Stimulated activated CD8-positive, alpha-beta memory T cell treated with anti-CD3 and anti-CD28 coated beads, Interleukin-15, amount 100 ng/mL, for 4 hours (primary cell): Measurements from ENCODE around the gene EFNA1.
A peak's percentile ranks its signal among the peaks of the same experiment; 100 is the strongest.

Experiments
- DNase-seq, 2 donors: peaks; one replicate each; pipeline ENCODE4 v3.0.0-alpha.2; 2020; ENCODE audit warnings: low read depth in 2 of 2

Gene EFNA1

DNA sequence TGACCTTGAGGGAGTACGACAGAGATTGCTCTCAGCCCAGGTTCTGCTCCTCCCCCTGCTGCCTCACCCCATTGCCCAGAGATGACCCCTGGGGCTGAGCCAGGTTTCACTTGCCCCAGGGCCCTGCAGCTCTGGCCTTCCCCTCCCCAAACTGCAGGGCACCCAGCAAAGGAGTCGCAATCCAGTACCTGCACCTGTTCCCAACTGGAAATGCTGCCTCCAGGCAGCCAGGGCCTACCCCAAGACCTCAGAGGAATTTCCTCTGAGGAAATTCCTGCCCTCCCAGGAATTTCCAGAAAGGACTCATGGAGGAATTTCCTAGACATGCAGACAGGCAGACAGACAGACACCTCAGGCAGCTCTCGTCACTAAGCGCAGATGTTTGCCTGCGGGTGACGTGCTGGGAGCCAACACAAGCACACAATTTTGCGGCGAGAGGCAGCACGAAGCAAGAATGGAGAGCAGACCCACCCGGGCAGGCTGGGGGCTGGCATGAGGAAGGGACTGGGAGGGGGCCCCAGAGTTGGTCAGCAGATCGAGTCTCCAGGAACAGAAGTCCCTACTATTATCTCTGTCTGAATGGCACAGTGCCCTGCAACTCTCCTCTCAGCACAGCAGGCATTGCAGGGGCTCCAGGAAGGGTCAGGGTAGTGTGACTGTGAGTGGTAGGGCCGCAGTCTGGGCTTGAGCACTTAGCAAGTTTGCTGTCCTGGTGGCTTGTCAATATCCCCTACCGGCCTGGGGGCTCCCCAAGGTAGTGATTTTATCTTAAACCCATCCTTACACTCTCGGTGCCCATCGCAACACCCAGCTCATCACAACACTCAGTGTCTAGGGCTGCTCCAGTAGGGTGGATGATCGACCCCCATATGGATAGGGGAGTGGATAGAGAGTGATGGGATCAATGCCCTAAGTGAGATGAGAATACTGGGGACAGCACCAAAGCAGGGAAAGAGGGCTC, 2.9 kb upstream of the EFNA1 start:
- no peak for DNase-seq

DNA sequence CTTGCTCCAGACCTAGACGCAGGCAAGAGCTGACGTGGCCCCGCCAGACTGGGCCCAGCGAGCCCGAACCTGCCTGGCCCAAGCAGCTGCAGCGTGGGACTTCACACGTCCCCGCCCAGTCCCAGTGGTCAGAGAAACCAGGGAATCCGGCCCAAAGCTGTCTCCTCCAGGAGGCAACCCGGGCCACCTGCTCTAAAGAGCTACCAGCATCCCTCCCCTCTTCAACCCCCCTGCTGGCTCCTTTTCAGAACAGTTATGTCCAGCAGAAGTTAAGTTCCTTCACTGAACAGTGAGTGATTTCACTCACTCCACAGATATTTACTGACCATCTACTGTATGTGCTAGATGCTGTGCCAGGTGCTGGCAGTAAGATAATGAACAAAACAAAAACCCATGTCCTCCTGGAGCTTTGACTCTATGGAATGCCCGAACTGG, 2.1 kb upstream of the EFNA1 start:
- no peak for DNase-seq

DNA sequence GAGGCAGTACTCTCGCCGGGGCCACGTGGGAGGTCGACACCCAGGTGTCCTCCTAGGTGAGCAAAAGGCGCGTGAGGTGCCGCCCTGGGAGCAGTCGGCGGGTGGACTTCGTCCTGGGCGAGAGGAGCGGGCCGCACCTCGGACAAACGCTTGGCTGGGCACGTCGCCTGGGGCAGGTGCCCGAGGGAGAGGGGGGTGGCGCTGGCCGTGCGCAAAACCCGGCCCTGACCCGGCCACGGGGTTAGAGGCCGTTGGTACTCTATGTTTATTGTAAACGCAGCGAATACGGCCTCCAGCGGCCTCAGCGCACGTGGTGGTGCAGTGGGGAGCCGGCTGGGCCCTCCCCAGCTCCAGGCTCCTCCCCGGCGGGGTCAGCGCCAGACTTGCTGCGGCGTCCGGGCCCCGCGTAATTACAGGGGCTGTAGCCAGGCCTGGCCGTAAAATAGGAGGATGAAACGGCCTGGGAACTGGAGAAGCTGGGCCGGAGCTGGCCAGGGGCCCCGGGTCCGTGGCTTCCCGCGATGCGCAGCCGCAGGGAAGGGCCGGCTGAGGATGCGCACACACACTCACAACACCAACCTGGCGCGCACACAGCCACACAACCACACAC, 1.6 kb upstream of the EFNA1 start:
- DNase-seq = no peak

GRCh38 chr1:155126556-155127104, 1.0 kb upstream of the EFNA1 start:
- DNase-seq = no peak

- no peak for DNase-seq
Observed at GRCh38 chr1:155127967-155128754, 485 bp downstream of the EFNA1 start.

DNA sequence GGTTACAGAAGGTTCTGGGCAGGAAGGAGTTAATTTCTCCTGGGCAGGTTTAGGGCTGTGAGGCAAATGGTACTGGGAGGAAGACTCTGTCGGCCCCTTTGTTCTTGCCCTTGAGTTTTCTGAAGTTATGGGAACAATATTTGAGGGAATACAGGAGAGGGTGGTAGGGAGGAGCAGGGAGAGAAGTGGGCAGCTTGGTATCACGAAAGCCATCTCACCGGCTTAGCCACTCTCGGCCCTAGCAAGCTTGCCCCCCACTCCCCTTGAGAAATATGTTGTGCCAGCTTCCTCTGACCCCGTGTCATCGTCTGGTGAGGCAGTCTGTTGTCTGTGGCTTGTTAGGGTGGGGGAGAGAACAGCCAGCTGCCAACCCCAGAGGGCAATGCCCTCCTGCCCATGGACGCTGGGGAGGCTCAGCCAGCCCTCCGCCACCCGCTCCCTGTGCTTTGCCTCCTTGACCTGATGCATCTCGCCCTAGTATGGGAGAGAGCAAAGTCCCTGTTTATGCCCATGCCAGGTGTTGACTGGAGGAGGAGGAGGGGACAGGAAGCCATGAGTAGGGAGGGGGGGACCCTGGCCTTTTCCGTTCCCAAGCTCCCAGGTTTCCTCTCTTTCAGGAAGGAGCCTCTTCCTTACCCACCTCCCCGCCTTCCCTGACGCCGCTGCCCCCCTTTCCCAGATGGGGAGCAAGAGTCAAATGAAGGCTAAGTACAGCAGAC, 1.2 kb downstream of the EFNA1 start:
- no peak for DNase-seq

DNA sequence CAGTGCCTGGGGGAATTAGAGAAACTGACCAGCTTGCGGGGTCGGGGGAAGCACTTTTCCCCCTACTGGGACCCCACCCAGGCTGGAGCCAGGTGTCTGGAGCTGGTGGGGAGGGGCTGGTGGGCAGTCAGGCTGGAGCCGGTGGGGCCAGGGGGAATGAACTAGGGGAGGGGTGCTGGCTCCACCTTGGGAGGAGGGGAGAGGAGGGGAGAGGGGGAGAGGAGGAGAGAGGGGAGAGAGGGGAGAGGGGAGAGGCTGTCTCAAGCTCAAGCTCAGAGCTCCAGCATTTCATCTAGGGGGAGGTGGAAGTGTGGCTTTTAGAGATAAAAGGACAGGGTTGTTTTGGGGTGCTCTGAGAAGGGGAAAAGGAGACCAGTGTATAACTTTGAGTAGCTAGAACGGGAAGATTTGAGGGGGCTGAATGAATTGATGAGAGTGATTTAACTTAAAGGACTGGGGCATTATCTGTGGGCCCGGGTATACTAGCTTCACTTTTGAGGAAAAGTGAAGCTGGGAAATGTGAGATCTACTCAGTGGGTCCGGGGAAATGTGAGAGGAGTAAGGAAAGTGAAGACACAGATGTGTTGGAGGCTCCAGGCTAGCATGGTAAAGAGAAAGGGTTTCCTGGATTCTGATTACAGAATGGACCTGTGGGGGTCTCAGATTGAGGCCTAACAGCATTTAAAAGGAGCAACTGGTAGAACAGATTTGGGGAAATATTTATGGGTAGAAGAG, 2.8 kb downstream of the EFNA1 start:
- no peak for DNase-seq

DNA sequence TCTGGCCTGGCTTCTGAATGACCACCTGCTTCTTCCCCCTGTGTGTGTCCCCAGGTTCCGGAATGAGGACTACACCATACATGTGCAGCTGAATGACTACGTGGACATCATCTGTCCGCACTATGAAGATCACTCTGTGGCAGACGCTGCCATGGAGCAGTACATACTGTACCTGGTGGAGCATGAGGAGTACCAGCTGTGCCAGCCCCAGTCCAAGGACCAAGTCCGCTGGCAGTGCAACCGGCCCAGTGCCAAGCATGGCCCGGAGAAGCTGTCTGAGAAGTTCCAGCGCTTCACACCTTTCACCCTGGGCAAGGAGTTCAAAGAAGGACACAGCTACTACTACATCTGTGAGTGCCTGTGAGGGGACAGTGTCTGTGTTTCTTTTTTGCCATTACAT, 3.6 kb downstream of the EFNA1 start:
- DNase-seq = no peak

- no peak for DNase-seq
Observed at GRCh38 chr1:155131856-155132255, 4.2 kb downstream of the EFNA1 start.

DNA sequence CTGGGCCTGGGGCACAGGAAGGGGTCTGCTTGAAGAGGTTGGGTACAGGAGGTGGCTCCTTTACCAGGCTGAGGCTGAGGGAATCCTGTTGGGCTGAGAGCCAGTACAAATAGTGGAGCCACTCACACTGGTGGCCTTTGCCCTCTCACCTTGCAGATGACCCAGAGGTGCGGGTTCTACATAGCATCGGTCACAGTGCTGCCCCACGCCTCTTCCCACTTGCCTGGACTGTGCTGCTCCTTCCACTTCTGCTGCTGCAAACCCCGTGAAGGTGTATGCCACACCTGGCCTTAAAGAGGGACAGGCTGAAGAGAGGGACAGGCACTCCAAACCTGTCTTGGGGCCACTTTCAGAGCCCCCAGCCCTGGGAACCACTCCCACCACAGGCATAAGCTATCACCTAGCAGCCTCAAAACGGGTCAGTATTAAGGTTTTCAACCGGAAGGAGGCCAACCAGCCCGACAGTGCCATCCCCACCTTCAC, 6.2 kb downstream of the EFNA1 start:
- DNase-seq = no peak

GRCh38 chr1:155134322-155134721, 6.6 kb downstream of the EFNA1 start:
- no peak for DNase-seq

GRCh38 chr1:155134880-155135414, 7.3 kb downstream of the EFNA1 start:
- DNase-seq = peak; percentile 26 to 61

DNA sequence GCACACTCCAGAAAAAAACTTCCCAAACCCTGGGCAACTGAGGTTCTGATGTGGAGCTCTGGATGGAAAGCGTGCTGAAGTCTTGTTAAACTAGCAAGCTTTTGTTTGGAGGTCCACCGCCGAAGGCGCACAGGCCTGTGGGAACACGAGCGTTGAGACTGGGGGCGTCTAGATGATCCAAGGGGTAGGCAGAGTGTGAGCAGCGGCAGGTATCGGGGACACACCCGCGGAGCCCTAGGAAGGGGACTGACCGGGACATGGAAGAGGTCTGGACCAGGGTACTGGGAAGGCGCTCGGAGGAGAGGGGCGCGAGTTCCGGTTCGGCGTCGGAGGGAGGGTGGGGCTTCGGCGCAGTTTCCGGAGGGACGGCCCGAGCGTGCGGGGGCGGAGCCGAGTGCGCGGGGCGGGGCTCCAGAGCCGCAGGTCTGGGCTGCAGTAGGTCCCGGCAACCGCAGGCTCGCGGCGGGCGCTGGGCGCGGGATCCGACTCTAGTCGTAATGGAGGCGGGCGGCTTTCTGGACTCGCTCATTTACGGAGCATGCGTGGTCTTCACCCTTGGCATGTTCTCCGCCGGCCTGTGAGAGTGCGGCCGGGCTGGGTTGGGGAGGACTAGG, 7.8 kb downstream of the EFNA1 start, which contains the start of gene SLC50A1:
SLC50A1 (plus strand) TSS at position 438 of the 614 bp plus-strand sequence; CDS start at position 498, 60 bp downstream.
- peak; percentile 79 to 82 for DNase-seq

GRCh38 chr1:155136748-155137147, 9.1 kb downstream of the EFNA1 start:
- DNase-seq = no peak

DNA sequence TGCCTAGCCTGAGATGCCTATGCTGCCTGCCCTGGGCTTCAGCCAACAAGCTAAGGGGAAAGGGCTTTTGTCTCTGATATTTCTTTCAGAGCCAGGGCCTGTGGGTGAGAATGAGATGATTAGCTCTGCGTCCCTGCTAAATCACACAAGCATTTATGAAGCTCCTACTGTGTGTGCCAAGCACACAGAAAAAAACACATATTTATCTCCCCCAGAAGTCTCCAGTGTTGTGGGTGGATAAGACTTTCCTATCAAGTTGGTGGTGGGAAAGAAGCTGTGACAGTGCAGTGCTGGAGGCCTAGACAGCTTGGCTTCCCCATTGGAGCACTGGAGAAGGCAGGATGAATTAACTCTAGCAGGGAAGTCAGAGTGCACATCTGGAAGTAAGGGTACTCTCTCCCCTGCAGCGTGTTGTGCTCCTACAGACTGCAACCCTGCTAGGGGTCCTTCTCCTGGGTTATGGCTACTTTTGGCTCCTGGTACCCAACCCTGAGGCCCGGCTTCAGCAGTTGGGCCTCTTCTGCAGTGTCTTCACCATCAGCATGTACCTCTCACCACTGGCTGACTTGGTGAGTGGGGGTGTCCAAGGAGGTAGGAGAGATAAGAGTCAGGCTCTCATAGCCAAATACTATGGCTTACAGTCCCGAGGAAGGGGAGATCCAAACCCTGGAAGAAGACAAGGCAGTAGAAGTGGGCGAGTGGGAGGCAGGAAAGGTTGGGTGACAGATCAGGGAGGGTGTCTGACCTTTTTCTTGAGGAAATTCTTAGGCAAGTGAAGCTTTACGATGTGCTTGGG, 9.7 kb downstream of the EFNA1 start:
- no peak for DNase-seq

DNA sequence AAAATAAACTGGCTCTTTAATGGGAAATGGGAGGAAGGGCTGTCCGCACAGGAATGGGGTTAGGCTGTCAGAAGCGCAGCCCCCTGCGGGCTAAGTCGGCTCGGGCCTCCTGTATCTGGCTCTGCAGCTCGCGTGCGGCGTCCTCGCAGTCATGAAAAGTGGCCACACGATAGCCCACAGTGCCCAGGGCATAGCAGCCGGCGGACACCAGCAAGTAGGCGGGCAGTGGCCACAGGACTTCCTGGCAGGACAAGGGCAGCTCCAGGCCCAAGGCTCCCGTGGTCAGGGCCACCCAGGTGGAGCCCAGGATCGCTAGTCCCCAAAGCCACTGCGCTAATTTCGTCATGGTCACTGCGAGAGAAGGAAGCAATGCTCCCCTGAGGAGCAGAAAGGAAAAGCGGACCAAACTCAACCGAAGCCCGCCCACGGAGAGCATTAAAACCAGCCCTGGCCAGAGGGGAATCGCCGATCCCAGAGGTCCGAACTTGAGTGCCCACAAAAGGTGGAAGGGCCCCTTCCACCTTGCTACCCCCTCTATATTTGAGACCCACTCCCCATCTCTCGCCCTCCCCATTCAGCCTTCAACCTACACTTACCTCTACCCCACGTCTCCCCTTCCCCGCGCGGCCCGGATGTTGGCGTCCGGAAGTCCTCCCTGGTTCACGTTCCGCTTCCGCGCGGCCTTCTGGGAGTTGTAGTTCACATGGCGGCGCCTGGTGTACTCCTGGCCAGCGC, 12.4 kb downstream of the EFNA1 start, which contains the start of gene DPM3:
DPM3 (minus strand) TSS at position 637 of the 735 bp plus-strand sequence; CDS start at position 346, 291 bp downstream.
- peak; percentile 73 to 76 for DNase-seq

- DNase-seq = no peak
Observed at GRCh38 chr1:155140630-155140953, 12.9 kb downstream of the EFNA1 start.

GRCh38 chr1:155141749-155142148, 14.1 kb downstream of the EFNA1 start:
- no peak for DNase-seq
